Sigmoid colon (tissue), 7 donors: ENCODE data around the gene FAM13A. TPM values are rescaled to one million over a fixed set of nuclear protein-coding genes. Genes with fewer than 3 reads are reported as not detected.

Experiments
- DNase-seq: peaks from one replicate; pipeline ENCODE4 v3.0.0-alpha.2; 2019
- H3K27ac ChIP-seq, 4 donors: fragments of 200-600 bp; sonication (generic); one replicate each; pipeline ENCODE4 v1.5.1; 2016 to 2019; ENCODE audit warnings: mild to moderate bottlenecking in 1 of 4
- H3K27me3 ChIP-seq, 3 donors: fragments of 200-600 bp; sonication (generic); one replicate each; pipeline ENCODE4 v1.5.1; 2019; ENCODE audit warnings: mild to moderate bottlenecking in 1 of 3
- H3K36me3 ChIP-seq, 4 donors: fragments of 200-600 bp; sonication (generic); one replicate each; pipeline ENCODE4 v1.5.1; 2016 to 2019
- H3K4me1 ChIP-seq, 4 donors: fragments of 200-600 bp; sonication (generic); one replicate each; pipeline ENCODE4 v1.5.1; 2017 to 2019
- H3K4me3 ChIP-seq, 4 donors: fragments of 200-600 bp; sonication (generic); one replicate each; pipeline ENCODE4 v1.5.1; 2017 to 2019; ENCODE audit warnings: mild to moderate bottlenecking in 2 of 4, moderate library complexity in 1 of 4
- H3K9me3 ChIP-seq, 4 donors: fragments of 200-600 bp in 3 of 4; sonication (generic) in 3 of 4; one replicate each; pipeline versions ENCODE4 v1.5.1 to v1.6.1; 2013 to 2019
- EP300 ChIP-seq, 4 donors: sonication (generic); formaldehyde crosslinking; IDR thresholded peaks; one replicate each; pipeline ENCODE4 v1.6.1; 2017; ENCODE audit warnings: antibody characterized with exemption in 4 of 4
- POLR2A ChIP-seq, 2 donors: fragments of 450-650 bp; IDR thresholded peaks; one replicate each; pipeline ENCODE4 v1.6.1; 2016; ENCODE audit warnings: antibody characterized with exemption in 2 of 2, mild to moderate bottlenecking in 2 of 2, moderate library complexity in 2 of 2
- POLR2AphosphoS5 ChIP-seq, 4 donors: sonication (generic); formaldehyde crosslinking; IDR thresholded peaks; one replicate each; pipeline ENCODE4 v1.6.1; 2017; ENCODE audit warnings: antibody characterized with exemption in 4 of 4
- WGBS, 2 donors: extraction: QIAGEN DNeasy Blood & Tissue Kit; methylation state at CpG; one replicate each; pipeline ENCODE4 v1.1.7; 2013; 5-methylcytosine and 5-hydroxymethylcytosine counted together
- intact Hi-C: fragments of 100-400 bp; cut with DNase I; formaldehyde crosslinking; loops from one replicate; pipeline ENCODE4 v1.15.1; 2023
- polyA plus RNA-seq, 3 donors: library from polyadenylated mRNA; stranded (reverse); fragments of 200-250 nt; gene quantifications; one replicate each; pipeline ENCODE4 v1.2.3, GENCODE V29; 2013
- total RNA-seq, 4 donors: library from RNA; depleted of rRNA; stranded (reverse); fragments of >200 nt; gene quantifications; one replicate each; pipeline ENCODE4 v1.1.0, GENCODE V29; 2016
- TF ChIP-seq, protein P1 (sequence below), 4 experiments: fragments of 450-650 bp in 3 of 4; fragments of 200-600 bp in 1 of 4; IDR thresholded peaks; one replicate each; pipeline ENCODE4 v1.5.1; 2016 to 2019; ENCODE audit warnings: antibody characterized with exemption in 4 of 4, mild to moderate bottlenecking in 3 of 4, moderate library complexity in 2 of 4
- donor health status: healthy with polysubstance abuse.
- donor health status: Bipolar disorder and iron deficiency.
- donor health status: healthy.

FAM13A gene
- total and polyA plus RNA-seq, 7 donors = 9.9 to 49.7 (median 41.1) TPM

GRCh38 chr4:88971536-88971935 lies 85.4 kb downstream of the FAM13A start:
- intact Hi-C loops = no loop called here

GRCh38 chr4:88969746-88970145 lies 87.2 kb downstream of the FAM13A start:
- Histone ChIP-seq H3K4me1 (no peaks in the 10 kb centered on the region), H3K27ac (no peak overlapping the region), H3K36me3 (no peaks in the 10 kb centered on the region), H3K9me3 (peaks cover 0 to 5% (median 0%) of the 10 kb centered on the region in 4 donors), H3K27me3 (no peaks in the 10 kb centered on the region), H3K4me3 (no peak overlapping the region)
- TF ChIP-seq EP300 (IDR thresholded peaks at IDR 0.05) = no peak
- no peak for TF ChIP-seq POLR2A (IDR thresholded peaks at IDR 0.05)
- no peak for TF ChIP-seq POLR2AphosphoS5 (IDR thresholded peaks at IDR 0.05)
- TF ChIP-seq, protein P1, sequence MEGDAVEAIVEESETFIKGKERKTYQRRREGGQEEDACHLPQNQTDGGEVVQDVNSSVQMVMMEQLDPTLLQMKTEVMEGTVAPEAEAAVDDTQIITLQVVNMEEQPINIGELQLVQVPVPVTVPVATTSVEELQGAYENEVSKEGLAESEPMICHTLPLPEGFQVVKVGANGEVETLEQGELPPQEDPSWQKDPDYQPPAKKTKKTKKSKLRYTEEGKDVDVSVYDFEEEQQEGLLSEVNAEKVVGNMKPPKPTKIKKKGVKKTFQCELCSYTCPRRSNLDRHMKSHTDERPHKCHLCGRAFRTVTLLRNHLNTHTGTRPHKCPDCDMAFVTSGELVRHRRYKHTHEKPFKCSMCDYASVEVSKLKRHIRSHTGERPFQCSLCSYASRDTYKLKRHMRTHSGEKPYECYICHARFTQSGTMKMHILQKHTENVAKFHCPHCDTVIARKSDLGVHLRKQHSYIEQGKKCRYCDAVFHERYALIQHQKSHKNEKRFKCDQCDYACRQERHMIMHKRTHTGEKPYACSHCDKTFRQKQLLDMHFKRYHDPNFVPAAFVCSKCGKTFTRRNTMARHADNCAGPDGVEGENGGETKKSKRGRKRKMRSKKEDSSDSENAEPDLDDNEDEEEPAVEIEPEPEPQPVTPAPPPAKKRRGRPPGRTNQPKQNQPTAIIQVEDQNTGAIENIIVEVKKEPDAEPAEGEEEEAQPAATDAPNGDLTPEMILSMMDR (IDR thresholded peaks at IDR 0.05) = no peak
- intact Hi-C loops = no loop called here
- WGBS, 2 donors = 96 to 97% methylated on average over 1 of the region's 1 CpG
- no peak for DNase-seq

More at GRCh38 chr4:88971536-88971935, 85.4 kb downstream of the FAM13A start:
- no peaks in the 10 kb centered on the region for H3K36me3 ChIP-seq
- peaks cover 0 to 5% (median 0%) of the 10 kb centered on the region in 4 donors for H3K9me3 ChIP-seq
- no peaks in the 10 kb centered on the region for H3K27me3 ChIP-seq
- no peak for TF ChIP-seq EP300 (IDR thresholded peaks at IDR 0.05)
- TF ChIP-seq, protein P1 (IDR thresholded peaks at IDR 0.05) = no peak
- no peak for TF ChIP-seq POLR2AphosphoS5 (IDR thresholded peaks at IDR 0.05)
- no peak for TF ChIP-seq POLR2A (IDR thresholded peaks at IDR 0.05)
- 93 to 96% methylated on average over 1 of the region's 1 CpG for WGBS, 2 donors
- peaks cover 0 to 5% (median 0%) of the 10 kb centered on the region in 4 donors for H3K4me1 ChIP-seq
- DNase-seq = no peak
- H3K27ac ChIP-seq = no peak overlapping the region
- H3K4me3 ChIP-seq = no peak overlapping the region

DNA sequence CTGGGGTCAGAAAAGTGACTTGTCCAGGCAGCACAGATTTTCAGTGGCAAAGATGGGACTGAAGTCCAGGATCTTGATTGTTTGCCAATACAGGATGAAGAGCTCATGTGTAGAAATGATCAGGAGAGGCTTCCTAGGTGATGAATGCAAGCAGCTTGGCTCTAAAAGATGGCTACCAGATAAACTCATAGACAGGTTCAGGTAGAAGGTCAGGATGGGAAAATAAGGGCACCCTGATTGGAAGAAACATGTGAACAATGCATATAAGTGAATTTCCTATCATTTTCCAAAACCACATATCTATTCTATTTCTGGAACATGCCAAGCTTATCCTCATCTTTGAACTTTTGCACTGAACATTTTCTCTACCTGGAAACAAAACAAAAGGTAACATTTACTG lies 87.7 kb downstream of the FAM13A start:
- Histone ChIP-seq H3K27ac (no peak overlapping the region), H3K9me3 (peaks cover 0 to 5% (median 0%) of the 10 kb centered on the region in 4 donors), H3K27me3 (no peaks in the 10 kb centered on the region), H3K4me3 (no peak overlapping the region), H3K4me1 (no peaks in the 10 kb centered on the region), H3K36me3 (no peaks in the 10 kb centered on the region)
- DNase-seq = no peak
- intact Hi-C loops = no loop called here
- TF ChIP-seq POLR2A (IDR thresholded peaks at IDR 0.05) (no peak), EP300 (IDR thresholded peaks at IDR 0.05) (no peak), POLR2AphosphoS5 (IDR thresholded peaks at IDR 0.05) (no peak)
- TF ChIP-seq, protein P1 (IDR thresholded peaks at IDR 0.05) = no peak

DNA sequence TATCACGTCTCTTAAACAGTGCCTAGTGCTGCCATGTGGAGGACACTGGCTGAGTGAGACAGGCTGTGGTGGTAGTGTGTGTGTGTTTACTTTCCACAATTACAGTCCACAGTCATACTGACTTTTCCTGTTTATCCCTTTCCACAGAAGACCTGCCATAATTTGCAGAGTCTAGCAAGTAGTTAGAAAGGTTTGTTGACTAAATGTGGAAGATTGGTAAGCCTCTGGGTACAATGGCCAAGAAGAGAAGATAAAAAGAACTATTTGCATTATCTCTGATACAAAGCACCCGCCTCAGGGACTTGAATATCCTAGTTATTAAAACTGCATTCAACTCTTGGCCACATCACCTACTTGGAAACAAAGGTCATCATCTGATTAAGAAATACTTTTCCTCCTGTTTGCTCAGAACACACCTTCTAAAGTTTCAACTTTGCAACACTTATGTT lies 89.1 kb downstream of the FAM13A start:
- intact Hi-C loops = no loop called here
- TF ChIP-seq POLR2AphosphoS5 (IDR thresholded peaks at IDR 0.05) = no peak
- TF ChIP-seq EP300 (IDR thresholded peaks at IDR 0.05) = no peak
- TF ChIP-seq, protein P1 (IDR thresholded peaks at IDR 0.05) = no peak
- no peak for TF ChIP-seq POLR2A (IDR thresholded peaks at IDR 0.05)
- no peaks in the 10 kb centered on the region for H3K36me3 ChIP-seq
- H3K9me3 ChIP-seq = no peaks in the 10 kb centered on the region
- H3K27ac ChIP-seq = no peak overlapping the region
- H3K4me1 ChIP-seq = no peaks in the 10 kb centered on the region
- no peak overlapping the region for H3K4me3 ChIP-seq
- H3K27me3 ChIP-seq = no peaks in the 10 kb centered on the region
- DNase-seq = no peak
- 23 to 62% methylated on average over 2 of the region's 2 CpGs for WGBS, 2 donors

- no peak overlapping the region for H3K4me3 ChIP-seq
- H3K36me3 ChIP-seq = no peaks in the 10 kb centered on the region
- no peaks in the 10 kb centered on the region for H3K27me3 ChIP-seq
- DNase-seq = no peak
- intact Hi-C loops = no loop called here
- no peaks in the 10 kb centered on the region for H3K9me3 ChIP-seq
- no peak overlapping the region for H3K27ac ChIP-seq
- TF ChIP-seq EP300 (IDR thresholded peaks at IDR 0.05) = no peak
- TF ChIP-seq POLR2AphosphoS5 (IDR thresholded peaks at IDR 0.05) = no peak
- no peaks in the 10 kb centered on the region for H3K4me1 ChIP-seq
- 95 to 97% methylated on average over 2 of the region's 2 CpGs for WGBS, 2 donors
Measured at GRCh38 chr4:88965053-88965452, 91.9 kb downstream of the FAM13A start.
